ENCODE data around the gene TMEM9.
A peak's percentile ranks its signal among the peaks of the same experiment; 100 is the strongest.

Gene TMEM9

GRCh38 chr1:201126463-201126831 is 27.8 kb downstream of the TMEM9 start:
- DNase-seq: no peak

- DNase-seq: no peak
These were observed 28.5 kb downstream of the TMEM9 start for GRCh38 chr1:201125800-201126199.

- DNase-seq: no peak
These were observed 29.3 kb downstream of the TMEM9 start for GRCh38 chr1:201125019-201125418.

- DNase-seq: no peak
These were observed 30.4 kb downstream of the TMEM9 start for GRCh38 chr1:201123866-201124265.

- DNase-seq: no peak
These were observed 31.8 kb downstream of the TMEM9 start for GRCh38 chr1:201122321-201122957.

GRCh38 chr1:201119206-201120197 is 34.8 kb downstream of the TMEM9 start:
- DNase-seq: peak; percentile 11

GRCh38 chr1:201116091-201116490 is 38.2 kb downstream of the TMEM9 start:
- DNase-seq: no peak

GRCh38 chr1:201115390-201115937 is 38.8 kb downstream of the TMEM9 start:
- no peak for DNase-seq

- peak; percentile 38 for DNase-seq
These were observed 39.8 kb downstream of the TMEM9 start for GRCh38 chr1:201114245-201115131.

- no peak for DNase-seq
These were observed 40.6 kb downstream of the TMEM9 start for GRCh38 chr1:201113451-201114244.

GRCh38 chr1:201112926-201113325 is 41.3 kb downstream of the TMEM9 start:
- DNase-seq: no peak

GRCh38 chr1:201112173-201112731 is 42.0 kb downstream of the TMEM9 start, which contains the start of gene CACNA1S:
Gene CACNA1S, minus strand, starts transcription at chr1:201112426. Its CDS starts 87 bp downstream, at chr1:201112339.
- no peak for DNase-seq

- no peak for DNase-seq
These were observed 42.6 kb downstream of the TMEM9 start for GRCh38 chr1:201111672-201112071.

GRCh38 chr1:201111156-201111555 is 43.1 kb downstream of the TMEM9 start:
- no peak for DNase-seq

GRCh38 chr1:201110616-201111015 is 43.7 kb downstream of the TMEM9 start:
- no peak for DNase-seq

GRCh38 chr1:201110138-201110537 is 44.1 kb downstream of the TMEM9 start:
- no peak for DNase-seq

- no peak for DNase-seq
These were observed 44.6 kb downstream of the TMEM9 start for GRCh38 chr1:201109651-201110050.

GRCh38 chr1:201108614-201109013 is 45.7 kb downstream of the TMEM9 start:
- no peak for DNase-seq

GRCh38 chr1:201105688-201106087 is 48.6 kb downstream of the TMEM9 start:
- no peak for DNase-seq

GRCh38 chr1:201104141-201104540 is 50.1 kb downstream of the TMEM9 start:
- DNase-seq: no peak

- DNase-seq: no peak
These were observed 50.6 kb downstream of the TMEM9 start for GRCh38 chr1:201103666-201104065.

Data from GF-D8 (cell line).